GM19193 (cell line): ENCODE results near the gene TMEM183A.

Experiments
- POLR2A ChIP-seq: IDR thresholded peaks from 4 replicates; pipeline ENCODE4 v1.6.1; 2011; ENCODE audit not compliant: insufficient read depth, insufficient read length; ENCODE audit errors: extremely low read depth

TMEM183A gene

DNA sequence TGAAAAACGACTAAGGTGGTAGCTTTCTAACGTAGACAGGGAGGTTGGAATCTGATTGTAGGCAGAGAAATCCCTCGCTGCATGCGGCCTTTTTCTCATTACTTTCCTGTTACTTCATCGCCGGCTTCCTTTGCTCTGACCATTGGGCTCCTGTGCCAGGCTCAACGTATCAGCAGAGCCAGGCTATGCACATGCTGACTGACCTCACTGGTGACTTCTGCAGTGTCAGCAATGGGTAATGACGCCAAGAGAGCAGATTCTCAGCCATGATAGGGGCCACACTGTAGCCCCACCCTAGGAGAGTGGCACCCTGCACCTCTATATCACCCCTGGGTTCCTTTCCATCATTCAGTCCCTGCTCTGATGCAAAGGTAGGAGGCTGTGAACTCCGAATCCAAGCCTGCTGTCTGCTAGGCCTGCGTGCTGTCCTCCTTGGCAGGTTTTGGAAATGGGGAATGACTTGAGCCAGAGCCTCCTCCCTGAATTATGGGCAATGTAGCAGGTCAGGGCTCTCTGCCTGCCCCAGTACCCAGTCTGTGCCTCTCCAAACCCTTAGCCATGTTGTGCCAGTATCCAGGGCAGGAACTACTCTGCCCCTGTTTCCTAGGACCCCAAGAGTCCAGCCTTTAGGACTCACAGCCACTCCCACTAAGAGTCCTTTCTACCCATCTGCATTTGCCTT, 30.5 kb downstream of the TMEM183A start:
- no peak for TF ChIP-seq POLR2A

DNA sequence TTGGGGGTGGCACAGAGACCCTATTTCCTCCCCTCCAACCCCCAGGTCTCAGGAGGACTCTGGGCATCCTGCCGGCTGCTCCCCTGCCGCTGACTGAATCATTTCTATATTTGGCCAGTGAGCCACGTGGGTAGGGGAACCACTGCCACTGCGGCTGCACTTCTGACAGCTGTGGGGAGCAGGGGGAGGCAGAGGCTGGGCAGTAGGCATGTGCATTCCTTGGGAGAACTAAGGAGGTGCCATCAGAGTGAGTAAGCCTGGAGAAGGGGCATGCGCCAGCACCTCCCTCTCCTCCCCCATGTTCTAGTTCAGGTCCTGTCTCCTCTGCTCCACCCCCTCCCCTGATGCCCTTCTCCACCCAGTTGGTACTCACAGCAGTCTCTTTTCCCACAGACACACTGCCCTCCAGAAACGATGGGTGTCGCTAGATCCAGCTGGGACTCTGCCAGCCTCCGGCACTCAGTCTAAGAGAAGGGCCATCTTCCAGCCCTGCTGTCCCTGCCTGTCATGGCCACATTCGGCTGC, 31.1 kb downstream of the TMEM183A start:
- TF ChIP-seq POLR2A = no peak

DNA sequence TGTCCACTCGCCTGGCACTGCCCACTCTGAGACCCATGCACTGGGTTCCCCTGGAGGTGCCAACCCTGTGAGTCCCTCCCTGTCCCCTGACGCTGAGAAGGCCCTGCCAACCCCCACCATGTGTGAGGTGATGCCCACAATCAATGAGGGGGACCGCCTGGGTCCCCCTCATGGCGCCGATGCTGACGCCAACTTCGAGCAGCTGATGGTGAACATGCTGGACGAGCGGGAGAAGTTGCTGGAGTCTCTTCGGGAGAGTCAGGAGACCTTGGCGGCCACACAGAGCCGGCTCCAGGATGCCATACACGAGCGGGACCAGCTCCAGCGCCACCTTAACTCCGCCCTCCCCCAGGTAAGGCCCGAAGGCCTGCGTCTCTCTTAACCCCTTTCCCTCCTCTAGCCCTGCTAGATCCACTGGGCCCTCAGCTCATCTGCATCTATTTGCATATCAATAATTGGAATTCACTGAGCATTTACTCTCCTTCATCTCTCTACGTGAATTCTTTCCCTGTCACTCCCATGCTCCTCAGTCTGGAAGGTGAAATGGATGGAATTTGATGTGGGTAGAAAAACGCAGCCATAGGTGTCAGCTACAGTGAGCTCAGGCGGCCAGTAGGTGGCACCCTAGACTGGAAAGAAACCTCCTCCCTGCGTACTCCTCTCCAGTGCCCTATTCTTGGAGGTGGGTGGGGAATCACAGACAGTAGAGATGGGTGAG, 31.9 kb downstream of the TMEM183A start:
- TF ChIP-seq POLR2A = no peak

DNA sequence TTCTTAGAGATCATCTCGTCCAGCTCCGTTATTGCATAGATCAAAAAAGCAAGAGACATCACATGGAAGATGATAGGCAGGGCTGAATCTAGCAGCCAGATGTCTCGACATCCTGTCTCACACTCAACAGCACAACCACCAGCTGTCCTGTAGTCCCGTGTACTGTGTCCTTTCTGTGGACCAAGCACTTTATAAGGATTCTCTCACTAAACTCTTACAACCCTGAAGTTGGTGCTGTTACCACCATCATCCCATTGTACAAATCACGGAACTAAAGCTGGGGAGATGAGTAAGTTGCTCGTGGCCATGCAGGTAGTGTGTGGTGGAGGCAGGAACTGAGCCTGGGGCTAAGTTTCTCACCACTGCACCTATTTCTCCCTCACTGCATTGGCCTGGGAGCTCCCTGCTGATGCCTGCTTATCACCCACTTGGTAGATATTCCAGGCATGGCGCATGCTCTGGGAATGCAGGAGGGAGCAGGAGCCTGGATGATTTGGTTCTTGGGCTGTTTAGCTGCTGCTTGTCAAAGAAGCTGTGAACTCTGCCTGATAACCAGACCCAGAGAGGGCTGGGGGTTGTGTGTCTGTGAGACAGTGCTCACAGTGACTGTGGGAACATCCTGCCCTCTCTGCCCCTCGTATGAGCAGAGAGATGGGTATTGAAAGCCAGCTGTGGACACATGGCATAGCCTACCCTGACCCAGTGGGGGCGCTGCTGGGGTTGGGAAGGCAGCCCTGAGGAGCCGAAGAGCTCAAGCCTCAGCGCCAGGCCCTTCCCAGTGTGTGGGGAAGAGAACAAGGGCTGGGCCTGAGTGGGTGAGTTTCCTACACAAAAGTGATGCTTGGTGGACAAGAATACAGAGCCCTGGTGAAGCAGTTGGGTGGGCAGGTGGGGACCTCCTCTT, 32.7 kb downstream of the TMEM183A start:
- no peak for TF ChIP-seq POLR2A

DNA sequence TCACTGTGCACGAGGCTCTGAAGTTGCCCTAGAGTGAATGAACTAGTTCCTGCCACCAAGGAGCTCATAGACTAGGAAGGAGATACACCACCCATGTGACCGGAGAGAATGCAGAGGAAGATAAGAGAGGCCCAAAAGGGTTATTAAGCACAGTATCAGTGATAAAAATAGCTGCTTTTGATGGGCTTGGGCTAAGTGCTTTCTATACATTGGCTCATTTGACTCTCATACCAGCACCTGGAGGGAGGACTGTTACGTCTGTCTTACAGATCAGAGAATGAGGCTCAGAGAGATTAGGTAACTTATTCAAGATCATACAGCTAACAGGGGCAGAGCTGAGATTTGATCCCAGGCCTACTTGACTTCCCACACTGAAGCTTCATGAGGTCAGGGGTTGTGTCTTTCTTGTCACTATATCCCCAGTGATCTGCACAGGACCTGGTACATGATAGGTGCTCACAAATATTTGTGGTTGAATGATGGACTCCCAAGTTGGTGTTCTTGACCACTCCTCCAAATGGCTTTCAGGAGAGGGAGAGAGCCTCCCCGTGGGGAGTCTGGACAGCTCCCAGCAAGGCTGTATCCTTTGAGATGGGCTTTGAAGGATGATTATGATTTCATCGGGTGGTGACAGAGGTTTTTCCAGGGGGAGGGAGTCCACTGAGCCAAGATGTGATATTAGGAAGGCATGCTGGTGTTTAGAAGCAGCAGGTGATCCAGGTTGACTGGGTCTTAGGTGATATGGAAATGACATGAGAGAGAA, 33.5 kb downstream of the TMEM183A start:
- TF ChIP-seq POLR2A = no peak

DNA sequence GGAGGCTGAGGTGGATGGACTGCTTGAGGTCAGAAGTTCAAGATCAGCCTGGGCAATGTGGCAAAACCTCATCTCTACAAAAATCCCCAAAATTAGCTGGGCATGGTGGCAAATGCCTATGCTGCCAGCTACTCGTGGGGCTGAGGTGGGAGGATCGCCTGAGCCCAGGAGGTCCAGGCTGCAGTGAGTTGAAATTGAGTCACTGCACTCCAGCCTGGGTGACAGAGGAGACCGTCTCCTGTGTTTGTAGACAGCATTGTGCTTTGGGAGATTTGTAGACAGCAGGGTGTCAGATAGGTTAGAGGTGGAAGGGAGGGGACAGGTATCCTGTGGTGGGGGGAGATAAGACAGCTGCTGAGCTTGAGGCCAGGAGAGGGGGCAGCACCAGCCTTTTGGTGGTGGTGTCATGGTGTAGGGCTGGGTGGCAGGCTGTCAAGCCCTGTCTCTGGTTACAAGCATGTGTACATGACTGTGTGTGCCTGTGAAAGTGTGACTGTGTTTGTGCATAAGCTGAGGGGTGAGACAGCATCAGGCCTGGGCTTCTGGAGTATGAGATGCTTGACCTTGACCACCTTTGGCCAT, 34.3 kb downstream of the TMEM183A start:
- no peak for TF ChIP-seq POLR2A

DNA sequence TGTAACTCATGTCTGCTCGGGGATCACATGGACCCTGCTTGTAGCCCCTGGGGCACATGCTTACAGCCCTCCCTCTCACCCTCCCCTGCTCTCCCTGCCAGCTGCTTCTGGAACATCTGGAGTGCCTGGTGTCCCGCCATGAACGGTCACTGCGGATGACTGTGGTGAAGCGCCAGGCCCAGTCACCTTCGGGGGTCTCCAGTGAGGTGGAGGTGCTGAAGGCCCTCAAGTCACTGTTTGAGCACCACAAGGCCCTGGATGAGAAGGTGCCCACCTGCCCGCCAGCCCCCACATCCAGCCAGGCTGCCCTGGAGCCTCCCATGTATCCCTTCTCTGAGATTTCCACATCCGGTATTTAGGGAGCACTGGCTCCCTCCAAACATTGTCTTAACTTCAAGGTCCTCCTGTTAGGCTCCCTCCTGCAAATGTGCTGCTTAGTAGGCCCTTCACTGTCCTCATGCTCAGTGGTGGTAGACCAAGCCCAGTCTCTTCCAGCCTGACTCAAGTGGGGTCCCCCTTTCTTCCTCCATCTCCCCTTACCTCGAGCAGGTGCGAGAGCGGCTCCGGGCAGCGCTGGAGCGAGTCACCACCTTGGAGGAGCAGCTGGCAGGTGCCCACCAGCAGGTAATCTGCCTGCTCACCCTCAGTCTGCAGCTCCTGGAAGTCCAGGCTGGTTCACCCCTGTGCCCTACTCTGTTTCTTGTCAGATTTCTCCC, 36.8 kb downstream of the TMEM183A start:
- TF ChIP-seq POLR2A = no peak

DNA sequence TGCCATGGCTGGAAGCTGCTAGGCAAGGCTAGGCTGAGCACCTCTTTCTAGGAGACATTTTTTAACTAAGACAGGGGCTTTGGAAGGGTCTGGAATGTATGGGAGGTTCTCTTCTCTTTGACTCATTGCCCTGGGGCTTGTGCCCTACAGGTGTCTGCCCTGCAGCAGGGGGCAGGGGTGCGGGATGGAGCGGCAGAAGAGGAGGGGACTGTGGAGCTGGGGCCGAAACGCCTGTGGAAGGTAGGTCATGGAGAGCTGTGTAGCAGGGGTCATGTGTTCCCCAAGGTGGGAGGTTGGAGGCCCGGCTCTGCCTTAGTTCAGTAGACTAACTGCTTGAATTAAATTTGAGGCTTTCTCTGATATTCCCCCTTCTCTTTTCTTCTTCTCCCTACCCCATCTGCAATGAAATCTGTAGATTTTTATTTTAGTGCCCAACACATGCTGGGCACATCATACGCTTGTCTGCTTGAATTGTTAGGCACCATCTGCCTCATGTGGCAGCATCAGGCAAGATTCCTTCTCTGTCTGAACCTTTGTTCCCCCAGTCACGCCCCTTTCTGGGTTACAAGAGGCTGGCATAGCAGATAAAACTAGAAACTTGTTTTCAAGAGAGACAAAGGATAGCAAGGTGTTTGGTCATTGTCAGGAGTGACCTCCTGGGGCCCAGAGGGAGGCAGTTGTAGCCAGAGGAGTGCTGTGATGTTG, 37.5 kb downstream of the TMEM183A start:
- TF ChIP-seq POLR2A = no peak

DNA sequence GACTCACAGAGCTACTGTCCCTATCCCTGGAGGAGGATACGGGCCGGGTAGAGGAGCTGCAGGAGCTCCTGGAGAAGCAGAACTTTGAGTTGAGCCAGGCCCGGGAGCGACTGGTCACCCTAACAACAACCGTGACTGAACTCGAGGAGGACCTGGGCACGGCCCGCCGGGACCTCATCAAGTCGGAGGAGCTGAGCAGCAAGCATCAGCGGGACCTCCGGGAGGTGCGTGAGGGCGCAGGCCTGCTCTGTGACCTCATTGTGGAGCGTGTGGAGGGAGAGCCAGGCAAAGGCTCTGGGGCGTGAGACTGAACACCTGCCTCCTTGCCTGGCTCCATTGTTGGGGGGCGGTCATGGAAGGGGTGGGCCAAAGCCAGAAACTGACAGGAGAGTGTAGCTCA, 38.2 kb downstream of the TMEM183A start:
- TF ChIP-seq POLR2A = no peak

DNA sequence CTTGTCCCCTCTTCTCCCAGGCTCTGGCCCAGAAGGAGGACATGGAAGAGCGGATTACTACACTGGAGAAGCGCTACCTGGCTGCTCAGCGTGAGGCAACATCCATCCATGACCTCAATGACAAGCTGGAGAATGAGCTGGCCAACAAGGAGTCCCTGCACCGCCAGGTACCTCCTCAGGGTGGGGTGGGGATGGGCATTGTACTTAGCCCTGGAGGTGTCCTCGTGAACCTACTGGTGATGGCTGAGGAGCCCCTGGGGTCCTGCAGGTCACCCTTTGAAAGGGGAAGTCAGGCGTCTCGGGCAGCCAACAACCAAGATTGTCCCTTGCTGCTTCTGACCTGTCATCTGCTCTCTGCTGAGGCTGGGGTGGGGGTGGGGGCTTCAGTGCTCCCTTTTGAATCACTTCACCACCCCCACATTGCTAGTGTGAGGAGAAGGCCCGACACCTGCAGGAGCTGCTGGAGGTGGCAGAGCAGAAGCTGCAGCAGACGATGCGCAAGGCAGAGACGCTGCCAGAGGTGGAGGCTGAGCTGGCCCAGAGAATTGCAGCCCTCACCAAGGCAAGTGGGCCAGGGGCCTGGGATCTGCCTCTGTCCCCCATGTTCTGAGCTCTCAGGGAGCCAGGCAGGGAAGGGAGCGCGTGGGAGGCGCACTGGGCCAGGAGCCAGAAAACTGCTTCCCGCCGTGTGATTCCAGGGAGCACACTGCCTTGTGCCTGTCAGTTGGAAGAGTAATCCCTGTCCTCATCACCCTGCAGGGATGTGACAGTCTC, 38.8 kb downstream of the TMEM183A start:
- TF ChIP-seq POLR2A = no peak

DNA sequence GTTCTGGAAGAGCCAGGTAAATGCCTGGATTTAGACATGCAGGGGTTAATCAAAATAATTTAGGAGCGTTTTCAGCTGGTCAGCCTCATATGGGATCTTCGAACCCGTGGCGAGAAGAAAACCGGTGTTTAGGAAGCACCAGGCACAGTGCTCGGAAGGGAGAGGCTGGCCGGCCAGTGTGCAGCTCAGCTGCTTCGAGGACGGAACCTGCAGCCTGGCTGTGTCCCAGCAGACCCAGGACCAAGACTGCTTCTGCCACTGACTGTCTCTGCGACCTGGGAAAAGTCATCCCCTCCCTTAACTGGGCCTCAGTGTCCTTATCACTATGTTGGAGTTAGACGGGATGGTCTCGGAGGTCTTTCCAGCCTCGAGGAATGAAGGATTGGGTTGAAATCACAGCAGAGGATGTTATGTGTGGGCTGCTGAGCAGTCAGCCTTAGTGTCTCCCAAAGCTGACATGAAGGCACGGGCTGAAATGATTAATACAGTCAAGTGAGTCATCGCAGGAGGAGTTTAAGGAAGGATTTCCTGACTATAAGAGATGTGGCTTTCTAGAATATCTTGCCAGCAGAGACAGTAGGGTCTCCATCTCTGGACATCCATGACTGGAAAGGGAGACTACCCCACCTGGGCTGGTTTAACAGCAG, 39.9 kb downstream of the TMEM183A start:
- TF ChIP-seq POLR2A = no peak

DNA sequence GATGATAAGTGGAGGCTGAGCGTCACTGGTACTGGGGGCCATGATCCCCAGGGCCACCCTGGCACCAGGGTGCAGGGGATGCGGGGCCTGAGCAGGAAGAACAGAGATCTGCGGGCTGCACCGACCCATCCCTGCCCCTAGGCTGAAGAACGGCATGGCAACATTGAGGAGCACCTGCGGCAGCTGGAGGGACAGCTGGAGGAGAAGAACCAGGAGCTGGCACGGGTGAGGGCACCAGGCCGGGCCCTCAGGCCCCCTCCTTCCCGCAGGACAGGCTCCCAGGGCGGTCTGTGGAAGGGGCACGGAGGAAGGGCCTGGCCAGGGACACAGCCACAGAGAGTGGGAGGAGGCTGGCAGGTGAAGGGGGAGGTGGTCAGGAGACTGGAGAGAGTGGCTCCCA, 40.9 kb downstream of the TMEM183A start:
- TF ChIP-seq POLR2A = no peak
